ENCODE data around the gene SMPD3. TPM values are rescaled to one million over a fixed set of nuclear protein-coding genes. Genes with fewer than 3 reads are reported as not detected.

The SMPD3 gene
- total RNA-seq, 1 experiment from 2014 or later = 0.70 TPM

- H3K4me3 Mint-ChIP-seq = no peak overlapping the region
- H3K56ac ChIP-seq (ENCODE audit: insufficient read length, low read depth, low read length) = no peak overlapping the region
- no peak overlapping the region for H3T11ph ChIP-seq (ENCODE audit: low read length)
- H3K79me2 ChIP-seq (ENCODE audit: insufficient read depth, low read length) = no peaks in the 10 kb centered on the region
- H2BK12ac ChIP-seq (ENCODE audit: insufficient read length, low read depth, low read length) = no peak overlapping the region
- H3K27me3 ChIP-seq (ENCODE audit: insufficient read depth, low read length) = no peaks in the 10 kb centered on the region
- H4K8ac ChIP-seq (replicated peaks; ENCODE audit: insufficient read length, low read depth, low read length) = no peak overlapping the region
- H3K27ac ChIP-seq (ENCODE audit: insufficient read length, low read depth, low read length) = no peak overlapping the region
- peaks cover 2 to 8% of the 10 kb centered on the region in 2 experiments; a peak in 1 of 4 replicates for H3K4me1 Mint-ChIP-seq
- H3K4me2 ChIP-seq (ENCODE audit: insufficient read depth, insufficient read length, low read length) = no peak overlapping the region
- no CpG with 5 or more reads among the region's 11 CpGs for WGBS (ENCODE audit: extremely low coverage, insufficient read length, low lambda C conversion rate)
- no peak overlapping the region for H3K14ac ChIP-seq (ENCODE audit: insufficient read depth, low read length)
- H2AK5ac ChIP-seq (ENCODE audit: insufficient read length, low read length) = no peak overlapping the region
- H3K4ac ChIP-seq (ENCODE audit: low read depth, low read length) = no peak overlapping the region
- no peak for DNase-seq
- H3K23ac ChIP-seq (ENCODE audit: insufficient read length, low read depth, low read length) = no peak overlapping the region
- H3K4me1 ChIP-seq (ENCODE audit: insufficient read depth, low read length) = no peaks in the 10 kb centered on the region
- no peaks in the 10 kb centered on the region for H3K9me3 Mint-ChIP-seq
- H3K9me3 ChIP-seq (ENCODE audit: control insufficient read depth, low read depth, low read length) = no peaks in the 10 kb centered on the region
- no peak overlapping the region for H4K91ac ChIP-seq (ENCODE audit: insufficient read length, low read depth, low read length)
- H2BK5ac ChIP-seq (ENCODE audit: insufficient read length, low read length) = no peak overlapping the region
- no peaks in the 10 kb centered on the region for H3K79me1 ChIP-seq (ENCODE audit: insufficient read depth, low read depth, low read length, poor library complexity, severe bottlenecking)
- no peak overlapping the region for H2AFZ ChIP-seq (ENCODE audit: low read length)
- H4K20me1 ChIP-seq (ENCODE audit: control insufficient read depth, insufficient read depth, insufficient read length) = no peaks in the 10 kb centered on the region
- H3K9ac ChIP-seq (ENCODE audit: extremely low read depth, insufficient read length, low read length) = no peak overlapping the region
- peaks cover 7 to 42% (median 36%) of the 10 kb centered on the region in 3 experiments; a peak in 6 of 7 replicates for H3K36me3 Mint-ChIP-seq (ENCODE audit: insufficient read depth in 1 of 3, low read depth in 3 of 3)
- no peak overlapping the region for H3K18ac ChIP-seq (ENCODE audit: insufficient read length, low read depth, low read length)
- H4K5ac ChIP-seq (ENCODE audit: insufficient read length, low read depth, low read length) = no peak overlapping the region
- no peaks in the 10 kb centered on the region for H3K23me2 ChIP-seq (ENCODE audit: insufficient read length, low read depth, low read length, poor library complexity, severe bottlenecking)
- no peaks in the 10 kb centered on the region; the same call in 1 of the 2 replicates for H3K27me3 Mint-ChIP-seq (ENCODE audit: low read depth)
- TF ChIP-seq CTCF (conservative IDR thresholded peaks at IDR 0.05) = no peak
- no peak overlapping the region for H2BK15ac ChIP-seq (ENCODE audit: low read depth, low read length)
- H2BK20ac ChIP-seq (ENCODE audit: low read depth, low read length, poor library complexity, severe bottlenecking) = no peak overlapping the region
- H2BK120ac ChIP-seq (ENCODE audit: low read depth, low read length, poor library complexity, severe bottlenecking) = no peak overlapping the region
- H3K27ac Mint-ChIP-seq = no peak overlapping the region
Measured at GRCh38 chr16:68357923-68358322, 90.4 kb downstream of the SMPD3 start.
